BLaER1 (cell line): ENCODE results near the gene LRRC70.

Experiments used
- H3K27ac ChIP-seq: shearing (Covaris generic); formaldehyde crosslinking; 2 replicates; pipeline ENCODE4 v1.8.1; 2022
- H3K27me3 ChIP-seq: shearing (Covaris generic); formaldehyde crosslinking; 2 replicates; pipeline ENCODE4 v1.8.1; 2022
- H3K36me3 ChIP-seq: shearing (Covaris generic); formaldehyde crosslinking; 2 replicates; pipeline ENCODE4 v1.8.1; 2022
- H3K4me1 ChIP-seq: shearing (Covaris generic); formaldehyde crosslinking; 2 replicates; pipeline ENCODE4 v1.8.1; 2022
- H3K4me2 ChIP-seq: shearing (Covaris generic); formaldehyde crosslinking; 2 replicates; pipeline ENCODE4 v1.8.1; 2022
- H3K4me3 ChIP-seq: shearing (Covaris generic); formaldehyde crosslinking; 2 replicates; pipeline ENCODE4 v1.8.1; 2022
- H3K9ac ChIP-seq: shearing (Covaris generic); formaldehyde crosslinking; 2 replicates; pipeline ENCODE4 v1.8.1; 2022
- H3K9me3 ChIP-seq: shearing (Covaris generic); formaldehyde crosslinking; 2 replicates; pipeline ENCODE4 v1.8.1; 2022
- H4K20me1 ChIP-seq: shearing (Covaris generic); formaldehyde crosslinking; 2 replicates; pipeline ENCODE4 v1.8.1; 2022
- Cebpa-rat ChIP-seq: shearing (Covaris generic); IDR thresholded peaks from 2 replicates; pipeline ENCODE4 v1.8.1; 2022

Gene LRRC70

DNA sequence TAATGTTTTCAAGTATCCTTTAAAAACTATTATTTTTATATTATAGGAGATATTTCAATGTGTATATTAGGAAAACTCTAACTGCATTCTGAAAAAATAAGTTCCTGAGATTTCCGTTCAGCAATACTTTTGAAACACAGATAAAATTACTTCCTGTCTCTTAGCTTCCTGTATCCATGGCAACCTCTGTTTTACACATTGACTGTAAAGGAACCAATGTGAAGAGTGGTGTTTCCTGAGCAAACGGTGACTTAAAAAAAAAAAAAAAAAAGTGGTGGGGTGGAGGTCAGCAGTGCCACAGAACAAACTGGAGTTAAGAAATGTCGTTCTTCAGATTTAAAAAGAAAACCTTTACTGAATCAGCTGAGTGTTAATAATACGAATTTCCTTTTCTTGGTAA lies at the start of gene LRRC70:
TSS of gene LRRC70 (plus strand) at position 280 of the 400 bp plus-strand sequence. CDS start 620 bp downstream, outside the sequence.
- Histone ChIP-seq H3K9ac (peak within 1 kb of the TSS; percentile 58; the same call in 1 of the 2 replicates), H3K27ac (peak within 1 kb of the TSS; percentile 66)

DNA sequence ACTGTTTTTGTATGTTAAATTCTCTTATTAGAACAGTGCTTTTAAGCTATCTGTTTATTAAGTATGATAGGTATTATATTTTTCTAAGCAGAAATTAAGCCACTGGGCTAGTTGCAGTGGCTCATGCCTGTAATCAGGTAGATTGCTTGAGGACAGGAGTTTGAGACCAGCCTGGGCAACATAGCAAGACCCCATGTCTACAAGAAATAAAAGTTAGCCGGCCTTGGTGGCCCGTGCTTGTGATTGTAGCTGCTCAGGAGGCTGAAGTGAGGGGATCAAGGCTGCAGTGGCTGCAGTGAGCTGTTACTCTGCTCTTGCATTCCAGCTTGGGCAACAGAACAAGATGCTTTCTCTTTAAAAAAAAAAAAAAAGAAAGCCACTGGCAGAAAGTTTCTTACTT lies 45.0 kb upstream of the LRRC70 start:
- no peaks in the 10 kb centered on the region for H4K20me1 ChIP-seq
- no peak overlapping the region for H3K27ac ChIP-seq
- H3K9ac ChIP-seq: no peak overlapping the region
- H3K27me3 ChIP-seq: no peaks in the 10 kb centered on the region
- no peaks in the 10 kb centered on the region for H3K9me3 ChIP-seq
- H3K4me3 ChIP-seq: no peak overlapping the region
- no peak overlapping the region for H3K4me2 ChIP-seq
- no peaks in the 10 kb centered on the region for H3K4me1 ChIP-seq
- no peak for TF ChIP-seq Cebpa-rat
- H3K36me3 ChIP-seq: peaks cover 32% of the 10 kb centered on the region

More for the DNA sequence above, at the start of gene LRRC70:
- no peak for TF ChIP-seq Cebpa-rat
- no peaks in the 10 kb centered on the region for H4K20me1 ChIP-seq
- H3K9me3 ChIP-seq: peaks cover 12% of the 10 kb centered on the region; the same call in 1 of the 2 replicates
- H3K4me3 ChIP-seq: peak within 1 kb of the TSS; percentile 63
- H3K4me1 ChIP-seq: peaks cover 67% of the 10 kb centered on the region
- peak within 1 kb of the TSS; percentile 71 for H3K4me2 ChIP-seq
- H3K36me3 ChIP-seq: peaks cover 16% of the 10 kb centered on the region; the same call in 1 of the 2 replicates
- H3K27me3 ChIP-seq: no peaks in the 10 kb centered on the region

DNA sequence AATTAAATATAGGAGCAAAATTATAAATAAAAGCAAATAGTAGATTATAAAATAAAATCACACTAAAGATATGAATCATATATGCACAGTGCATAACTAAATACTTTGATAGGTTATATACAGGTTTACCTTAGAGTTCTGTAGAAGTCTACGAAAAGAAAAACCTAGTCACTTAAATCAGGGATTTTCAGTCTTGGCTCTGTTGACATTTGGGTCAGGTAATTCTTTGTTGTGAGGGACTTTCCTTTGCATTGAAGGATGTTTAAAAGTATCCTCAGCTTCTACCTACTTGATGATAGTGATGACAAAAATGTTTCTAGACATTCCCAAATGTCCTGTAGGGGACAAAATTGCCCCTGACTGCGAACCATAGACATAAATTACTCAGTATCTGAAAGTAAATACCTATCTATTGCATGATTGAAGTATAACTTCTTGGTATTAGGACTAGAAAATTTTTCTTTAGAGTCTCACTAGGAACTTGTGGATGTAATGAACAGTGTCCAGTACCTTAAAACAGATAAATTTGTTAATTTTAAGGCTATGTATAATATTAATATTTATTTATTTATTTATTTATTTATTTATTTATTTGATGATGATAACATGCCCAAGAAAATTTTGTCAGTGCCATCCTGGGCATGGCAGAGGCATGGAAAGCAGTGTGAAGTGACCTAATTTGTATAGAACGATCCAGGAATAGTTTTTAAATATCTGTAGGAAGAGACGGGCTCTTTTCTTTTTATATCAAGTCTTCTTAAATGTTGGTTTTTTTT lies 44.0 kb upstream of the LRRC70 start:
- no peak overlapping the region for H3K9ac ChIP-seq
- H3K4me3 ChIP-seq: no peak overlapping the region
- peaks cover 40% of the 10 kb centered on the region for H3K36me3 ChIP-seq
- no peak overlapping the region for H3K4me2 ChIP-seq
- no peaks in the 10 kb centered on the region for H3K27me3 ChIP-seq
- H3K9me3 ChIP-seq: no peaks in the 10 kb centered on the region
- H3K27ac ChIP-seq: no peak overlapping the region
- H4K20me1 ChIP-seq: no peaks in the 10 kb centered on the region
- TF ChIP-seq Cebpa-rat: no peak
- H3K4me1 ChIP-seq: no peaks in the 10 kb centered on the region

DNA sequence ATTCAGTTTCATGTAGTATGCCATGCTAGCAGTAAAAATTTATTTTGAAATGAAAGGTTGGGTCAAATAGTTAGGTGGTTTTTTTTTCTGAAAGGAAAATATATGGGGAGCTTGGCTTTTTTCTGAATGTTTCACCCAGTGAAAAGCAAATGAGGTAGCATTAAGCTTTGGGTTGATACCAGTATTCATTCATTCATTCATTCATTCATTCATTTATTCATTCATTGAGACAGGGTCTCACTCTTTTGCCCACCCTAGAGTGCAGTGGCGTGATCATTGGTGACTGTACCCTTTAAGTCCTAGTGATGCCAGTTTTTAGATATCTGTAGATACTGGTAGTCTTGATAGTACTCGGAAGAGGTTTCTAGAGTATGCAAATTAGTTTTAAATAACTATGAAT lies 42.4 kb upstream of the LRRC70 start:
- Histone ChIP-seq H3K9ac (no peak overlapping the region), H3K9me3 (no peaks in the 10 kb centered on the region), H4K20me1 (no peaks in the 10 kb centered on the region), H3K4me3 (no peak overlapping the region), H3K27ac (no peak overlapping the region), H3K27me3 (no peaks in the 10 kb centered on the region), H3K36me3 (peaks cover 45% of the 10 kb centered on the region), H3K4me2 (no peak overlapping the region), H3K4me1 (no peaks in the 10 kb centered on the region)
- TF ChIP-seq Cebpa-rat: no peak

- no peaks in the 10 kb centered on the region for H3K27me3 ChIP-seq
- H3K27ac ChIP-seq: no peak overlapping the region
- no peaks in the 10 kb centered on the region for H3K9me3 ChIP-seq
- no peaks in the 10 kb centered on the region for H4K20me1 ChIP-seq
- H3K4me1 ChIP-seq: no peaks in the 10 kb centered on the region
- no peak overlapping the region for H3K9ac ChIP-seq
- TF ChIP-seq Cebpa-rat: no peak
- no peak overlapping the region for H3K4me3 ChIP-seq
- peaks cover 43% of the 10 kb centered on the region for H3K36me3 ChIP-seq
- no peak overlapping the region for H3K4me2 ChIP-seq
Observed at GRCh38 chr5:62536783-62537182, 41.8 kb upstream of the LRRC70 start.

DNA sequence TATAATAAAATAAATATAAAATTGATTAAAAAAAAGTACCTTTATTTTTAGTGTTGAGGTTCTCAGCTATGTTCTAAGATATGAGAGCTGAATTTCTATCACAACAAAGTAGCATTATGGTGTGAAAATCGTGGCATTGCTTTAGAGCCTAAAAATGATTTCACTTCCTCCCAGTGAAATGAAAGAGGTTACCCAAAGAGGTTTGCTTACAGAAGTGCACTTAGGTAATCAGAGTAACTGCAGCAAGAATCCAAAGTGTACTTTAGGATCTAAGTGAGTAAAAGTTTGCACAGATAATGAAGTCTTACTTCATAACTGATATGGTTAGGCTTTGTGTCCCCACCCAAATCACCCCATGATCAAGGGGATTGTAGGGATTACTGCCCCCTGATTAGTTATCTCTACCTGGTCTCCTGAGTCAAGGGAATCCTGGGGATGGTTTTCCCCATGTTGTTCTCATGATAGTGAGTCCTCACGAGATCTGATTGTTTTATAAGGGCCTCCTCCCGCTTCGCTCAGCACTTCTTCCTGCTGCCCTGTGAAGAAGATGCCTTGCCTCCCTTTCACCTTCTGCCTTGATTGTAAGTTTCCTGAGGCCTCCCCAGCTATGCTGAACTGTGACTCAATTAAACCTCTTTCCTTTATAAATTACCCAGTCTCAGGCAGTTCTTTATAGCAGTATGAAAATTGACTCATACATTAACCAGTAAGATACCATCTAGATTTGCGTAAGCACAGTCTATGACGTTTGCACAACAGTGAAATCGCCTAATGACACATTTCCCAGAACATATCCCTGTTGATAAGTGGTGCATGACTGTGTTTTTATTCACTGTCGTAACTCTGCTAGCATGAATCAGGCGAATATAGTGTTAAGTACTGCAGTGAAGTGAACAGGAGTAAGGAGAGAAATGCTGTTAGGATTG lies 40.3 kb upstream of the LRRC70 start:
- Histone ChIP-seq H3K36me3 (peaks cover 39% of the 10 kb centered on the region), H3K4me3 (no peak overlapping the region), H4K20me1 (no peaks in the 10 kb centered on the region), H3K4me1 (no peaks in the 10 kb centered on the region), H3K27ac (no peak overlapping the region), H3K27me3 (no peaks in the 10 kb centered on the region), H3K9ac (no peak overlapping the region), H3K4me2 (no peak overlapping the region), H3K9me3 (no peaks in the 10 kb centered on the region)
- no peak for TF ChIP-seq Cebpa-rat

DNA sequence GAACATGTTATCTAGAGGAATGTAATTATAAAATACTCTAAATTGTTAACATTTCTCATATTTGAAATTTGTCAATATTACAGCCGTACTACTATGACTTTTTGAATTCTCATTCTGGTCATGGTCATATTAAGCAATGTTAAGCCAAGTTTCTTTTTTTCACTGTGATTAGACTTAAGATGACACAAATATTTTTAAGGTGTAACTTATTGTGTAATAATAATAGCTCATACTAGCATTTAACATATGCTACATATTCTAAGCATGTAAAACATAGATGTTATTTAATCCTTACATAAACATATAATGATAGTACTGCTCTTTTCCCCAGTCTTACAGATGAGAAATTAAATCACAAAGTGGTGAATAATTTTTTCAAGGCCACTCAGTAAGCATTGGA lies 35.9 kb upstream of the LRRC70 start:
- no peak overlapping the region for H3K9ac ChIP-seq
- no peak for TF ChIP-seq Cebpa-rat
- peaks cover 4% of the 10 kb centered on the region; the same call in 1 of the 2 replicates for H3K9me3 ChIP-seq
- peaks cover 45% of the 10 kb centered on the region for H3K36me3 ChIP-seq
- H3K4me2 ChIP-seq: no peak overlapping the region
- H4K20me1 ChIP-seq: no peaks in the 10 kb centered on the region
- H3K4me3 ChIP-seq: no peak overlapping the region
- H3K27me3 ChIP-seq: no peaks in the 10 kb centered on the region
- no peaks in the 10 kb centered on the region for H3K4me1 ChIP-seq
- H3K27ac ChIP-seq: no peak overlapping the region

- no peak overlapping the region for H3K4me2 ChIP-seq
- H3K36me3 ChIP-seq: peaks cover 15% of the 10 kb centered on the region; the same call in 1 of the 2 replicates
- no peak overlapping the region for H3K4me3 ChIP-seq
- H3K9ac ChIP-seq: no peak overlapping the region
- H3K27me3 ChIP-seq: no peaks in the 10 kb centered on the region
- no peak for TF ChIP-seq Cebpa-rat
- no peak overlapping the region for H3K27ac ChIP-seq
- H4K20me1 ChIP-seq: no peaks in the 10 kb centered on the region
- peaks cover 4% of the 10 kb centered on the region; the same call in 1 of the 2 replicates for H3K9me3 ChIP-seq
- H3K4me1 ChIP-seq: no peaks in the 10 kb centered on the region
Observed at GRCh38 chr5:62547945-62548630, 30.5 kb upstream of the LRRC70 start.

GRCh38 chr5:62550103-62550502 lies 28.5 kb upstream of the LRRC70 start:
- Histone ChIP-seq H3K4me2 (no peak overlapping the region), H3K4me3 (no peak overlapping the region), H4K20me1 (no peaks in the 10 kb centered on the region), H3K27ac (no peak overlapping the region), H3K9me3 (no peaks in the 10 kb centered on the region), H3K4me1 (no peaks in the 10 kb centered on the region), H3K27me3 (no peaks in the 10 kb centered on the region), H3K36me3 (peaks cover 17% of the 10 kb centered on the region), H3K9ac (no peak overlapping the region)
- no peak for TF ChIP-seq Cebpa-rat
